HepG2 (cell line): Measurements from ENCODE around the gene SRRM3. TPM values are rescaled to one million over a fixed set of nuclear protein-coding genes. Genes with fewer than 3 reads are reported as not detected.

Source experiments
- ATAC-seq: fragments of 200-7000 bp; cut with Tn5 transposase; 3 replicates; pipeline ENCODE4 v1.9.1; 2020; ENCODE audit warnings: mild to moderate bottlenecking, moderate library complexity
- BruUV-seq: library from RNA; stranded (reverse); fragments of 400-500 nt; replicated peaks from 2 replicates; lab custom pipeline; 2021; lab: Mats Ljungman, UMichigan
- CTCF ChIA-PET: fragments of 300-600 bp; formaldehyde crosslinking; extraction: SDS; loops from one replicate; lab custom pipeline; 2021; ENCODE audit warnings: low total read pairs, inconsistent platforms, low intra/inter-chr PET ratio; lab: Yijun Ruan, JAX
- POLR2A ChIA-PET: fragments of 350-600 bp; sonication (Branson Sonifier 250); formaldehyde crosslinking; loops from one replicate; lab custom pipeline; 2020; ENCODE audit warnings: antibody characterized with exemption, inconsistent platforms; lab: Yijun Ruan, JAX
- DNase-seq: peaks from one replicate; pipeline ENCODE4 v3.0.0-alpha.2; 2015; ENCODE audit warnings: low spot score
- FAIRE-seq: peaks from 3 replicates; lab custom pipeline; 2011; peaks lifted over from hg19 to GRCh38; lab: Jason Lieb, UNC
- H2AFZ ChIP-seq: one replicate; pipeline ENCODE4 v1.6.1; 2011; ENCODE audit warnings: low read length, inconsistent platforms
- H3K27ac ChIP-seq: fragments of 300-600 bp; 3 replicates; pipeline ENCODE4 v1.8.0; 2011; ENCODE audit warnings: mixed run types, mild to moderate bottlenecking, mixed read lengths, low read length, inconsistent platforms; ENCODE audit not compliant: insufficient read depth; ENCODE audit errors: extremely low read length
- H3K27me3 ChIP-seq, 2 experiments: fragments of 200-600 bp in 1 of 2; 2 replicates in 1 of 2; 3 replicates in 1 of 2; pipeline versions ENCODE4 v1.6.0 to v1.8.0; 2011; ENCODE audit warnings: low read length in 2 of 2, mild to moderate bottlenecking in 2 of 2, moderate library complexity in 2 of 2, inconsistent platforms in 1 of 2; ENCODE audit not compliant: insufficient read depth in 2 of 2, control insufficient read depth in 1 of 2
- H3K36me3 ChIP-seq, 2 experiments: fragments of 200-600 bp in 1 of 2; replicated peaks in 1 of 2; 2 replicates in 1 of 2; 3 replicates in 1 of 2; pipeline versions ENCODE4 v1.5.1 to v1.8.0; 2011; ENCODE audit warnings: low read length in 2 of 2, inconsistent platforms in 1 of 2; ENCODE audit not compliant: insufficient read depth in 2 of 2, control insufficient read depth in 1 of 2
- H3K4me1 ChIP-seq: 2 replicates; pipeline ENCODE4 v1.5.1; 2012; ENCODE audit warnings: low read length, inconsistent platforms; ENCODE audit not compliant: insufficient read depth
- H3K4me2 ChIP-seq: 2 replicates; pipeline ENCODE4 v1.6.0; 2011; ENCODE audit warnings: low read depth, low read length, inconsistent platforms
- H3K4me3 ChIP-seq, 3 experiments: fragments of 200-600 bp in 1 of 3; sonication (generic), shearing (Covaris generic) in 1 of 3; replicated peaks in 1 of 3; 2 replicates each; pipeline ENCODE4 v1.5.1; 2011 to 2016; ENCODE audit warnings: low read length in 3 of 3, inconsistent platforms in 2 of 3, low read depth in 2 of 3, mild to moderate bottlenecking in 2 of 3, control low read depth in 1 of 3, mixed read lengths in 1 of 3; ENCODE audit not compliant: insufficient read depth in 1 of 3
- H3K79me2 ChIP-seq: one replicate; pipeline ENCODE4 v1.6.1; 2011; ENCODE audit warnings: low read length, inconsistent platforms; ENCODE audit not compliant: insufficient read depth
- H3K9ac ChIP-seq: 2 replicates; pipeline ENCODE4 v1.6.0; 2011; ENCODE audit warnings: mild to moderate bottlenecking, low read depth, low read length, inconsistent platforms; ENCODE audit not compliant: insufficient read depth
- H3K9me3 ChIP-seq: 2 replicates; pipeline ENCODE4 v1.5.1; 2012; ENCODE audit warnings: mild to moderate bottlenecking, low read length
- H4K20me1 ChIP-seq: 2 replicates; pipeline ENCODE4 v1.6.0; 2011; ENCODE audit warnings: inconsistent platforms, mild to moderate bottlenecking, low read length, moderate library complexity; ENCODE audit not compliant: insufficient read depth
- BCL6 ChIP-seq: IDR thresholded peaks from 2 replicates; pipeline ENCODE4 v1.6.1; 2016; ENCODE audit warnings: missing genetic modification reagents, missing compliant biosample characterization
- DPF2 ChIP-seq: sonication (generic); formaldehyde crosslinking; IDR thresholded peaks from 2 replicates; pipeline ENCODE4 v1.4.0; 2020; ENCODE audit warnings: mild to moderate bottlenecking, low read depth, missing genetic modification reagents, borderline replicate concordance
- MXI1 ChIP-seq: IDR thresholded peaks from 3 replicates; pipeline ENCODE4 v1.6.1; 2012; ENCODE audit warnings: low read depth, low read length, inconsistent platforms, borderline replicate concordance
- REL ChIP-seq: sonication (generic); formaldehyde crosslinking; conservative IDR thresholded peaks from 2 replicates; pipeline ENCODE4 v1.8.0; 2022; ENCODE audit warnings: mild to moderate bottlenecking, missing genetic modification reagents, moderate library complexity
- SATB2 ChIP-seq: sonication (generic); formaldehyde crosslinking; IDR thresholded peaks from 2 replicates; pipeline ENCODE4 v1.5.0; 2020; ENCODE audit warnings: missing genetic modification reagents
- TAF15 ChIP-seq: fragments of 200-400 bp; formaldehyde crosslinking; IDR thresholded peaks from one replicate; pipeline ENCODE4 v1.6.1; 2018; ENCODE audit warnings: mild to moderate bottlenecking, low read depth, low read length; ENCODE audit not compliant: poor library complexity, severe bottlenecking
- ZMYM4 ChIP-seq: sonication (generic); formaldehyde crosslinking; IDR thresholded peaks from 2 replicates; pipeline ENCODE4 v1.8.1; 2023; ENCODE audit warnings: mild to moderate bottlenecking, missing genetic modification reagents
- ZNF280D ChIP-seq: sonication (generic); formaldehyde crosslinking; IDR thresholded peaks from 2 replicates; pipeline ENCODE4 v1.5.1; 2020; ENCODE audit warnings: mild to moderate bottlenecking, missing genetic modification reagents
- ZNF547 ChIP-seq: sonication (generic); formaldehyde crosslinking; IDR thresholded peaks from 2 replicates; pipeline ENCODE4 v1.5.1; 2020; ENCODE audit warnings: mild to moderate bottlenecking, missing genetic modification reagents
- WGBS: methylation state at CpG from one replicate; pipeline ENCODE4 v1.1.6; 2017; ENCODE audit warnings: low lambda C conversion rate; 5-methylcytosine and 5-hydroxymethylcytosine counted together
- in situ Hi-C: cut with HindIII; loops from 2 replicates; pipeline ENCODE4 v1.10.0; 2017; ENCODE audit warnings: low pct_unique_long_range_greater_than_20kb; ENCODE audit not compliant: extremely low pct_ligation_motif_present
- intact Hi-C: fragments of 100-400 bp; cut with micrococcal nuclease; formaldehyde crosslinking; loops from one replicate; pipeline ENCODE4 v1.10.0; 2022; ENCODE audit not compliant: unreplicated experiment
- polyA plus RNA-seq, 8 experiments: library from polyadenylated mRNA; depleted of rRNA in 3 of 8; stranded (reverse) in 7 of 8; unstranded in 1 of 8; fragments of >200 nt; fragmentation: Illumina TruSeq in 4 of 8; extraction: Trizol in 4 of 8; gene quantifications; 2 replicates each; pipeline versions ENCODE4 v1.2.1 to v1.2.3, GENCODE V29; 2011 to 2016; ENCODE audit warnings: low read depth in 4 of 8, missing spikeins in 1 of 8, mixed read lengths in 1 of 8; ENCODE audit not compliant: insufficient read depth in 1 of 8
- total RNA-seq, 5 experiments: library from RNA; depleted of rRNA; stranded (reverse); fragments of >200 nt; fragmentation: Illumina TruSeq; extraction: Trizol; gene quantifications; 2 replicates each; pipeline ENCODE4 v1.2.3, GENCODE V29; 2016; ENCODE audit warnings: low read depth in 1 of 5
- TF ChIP-seq, protein P1 (sequence below): sonication (generic); formaldehyde crosslinking; IDR thresholded peaks from 2 replicates; pipeline ENCODE4 v1.4.0; 2020; ENCODE audit warnings: missing genetic modification reagents, mild to moderate bottlenecking, borderline replicate concordance
- TF ChIP-seq, protein P2 (sequence below): sonication (generic); formaldehyde crosslinking; IDR thresholded peaks from 2 replicates; pipeline ENCODE4 v1.9.0; 2021; ENCODE audit warnings: missing genetic modification reagents, borderline replicate concordance

SRRM3 gene
- total and polyA plus RNA-seq, 2 of the 13 experiments (the other 11 are each of a cell fraction or from before 2014, with no cell fraction given), result 0.13 to 0.54 TPM

DNA sequence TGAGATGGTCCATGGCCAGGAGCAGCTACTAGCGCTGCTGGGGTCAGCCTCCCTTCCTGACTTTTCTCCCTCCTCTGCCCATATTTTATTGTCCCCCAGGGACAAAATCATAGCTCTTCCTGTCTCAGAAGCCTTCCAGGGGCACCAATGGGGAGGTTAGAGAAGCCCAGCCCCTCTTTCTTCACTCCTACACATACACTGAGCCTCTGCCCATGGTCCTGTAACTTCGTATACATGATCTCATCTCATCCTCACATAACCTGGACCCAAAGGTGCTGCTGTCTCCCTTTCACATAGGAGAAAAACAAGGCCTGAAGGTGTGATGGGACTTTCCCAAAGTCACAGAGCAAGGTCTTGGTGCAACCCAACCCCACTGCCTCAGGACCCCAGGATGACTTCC, 2.5 kb downstream of the SRRM3 start:
- 6% methylated on average over 2 of the region's 2 CpGs for WGBS
- CTCF ChIA-PET, result no interaction called here
- BruUV-seq, result no TSS peak
- in situ Hi-C loops (no loop called here), intact Hi-C loops (no loop called here)
- no peak overlapping the region for H3K27ac ChIP-seq
- FAIRE-seq (no peak), ATAC-seq (no peak), DNase-seq (no peak)
- no peak overlapping the region for H3K4me3 ChIP-seq
- H3K9ac ChIP-seq, result no peak overlapping the region
- no peaks in the 10 kb centered on the region for H3K36me3 ChIP-seq
- no peak overlapping the region for H3K4me2 ChIP-seq
- H3K27me3 ChIP-seq, result no peaks in the 10 kb centered on the region
- no peaks in the 10 kb centered on the region for H3K79me2 ChIP-seq
- no peaks in the 10 kb centered on the region for H3K9me3 ChIP-seq
- H3K4me1 ChIP-seq, result no peaks in the 10 kb centered on the region
- no peak overlapping the region for H2AFZ ChIP-seq
- H4K20me1 ChIP-seq, result no peaks in the 10 kb centered on the region
- POLR2A ChIA-PET, result no interaction called here
- TF ChIP-seq ZNF280D (CRISPR knock-in tag), result no peak
- TF ChIP-seq BCL6, result no peak
- TF ChIP-seq SATB2 (CRISPR knock-in tag), result no peak
- TF ChIP-seq REL (CRISPR knock-in tag), result no peak
- TF ChIP-seq ZMYM4 (CRISPR knock-in tag), result no peak
- TF ChIP-seq MXI1, result no peak
- TF ChIP-seq TAF15, result no peak
- no peak for TF ChIP-seq DPF2 (CRISPR knock-in tag)
- TF ChIP-seq, protein P1, sequence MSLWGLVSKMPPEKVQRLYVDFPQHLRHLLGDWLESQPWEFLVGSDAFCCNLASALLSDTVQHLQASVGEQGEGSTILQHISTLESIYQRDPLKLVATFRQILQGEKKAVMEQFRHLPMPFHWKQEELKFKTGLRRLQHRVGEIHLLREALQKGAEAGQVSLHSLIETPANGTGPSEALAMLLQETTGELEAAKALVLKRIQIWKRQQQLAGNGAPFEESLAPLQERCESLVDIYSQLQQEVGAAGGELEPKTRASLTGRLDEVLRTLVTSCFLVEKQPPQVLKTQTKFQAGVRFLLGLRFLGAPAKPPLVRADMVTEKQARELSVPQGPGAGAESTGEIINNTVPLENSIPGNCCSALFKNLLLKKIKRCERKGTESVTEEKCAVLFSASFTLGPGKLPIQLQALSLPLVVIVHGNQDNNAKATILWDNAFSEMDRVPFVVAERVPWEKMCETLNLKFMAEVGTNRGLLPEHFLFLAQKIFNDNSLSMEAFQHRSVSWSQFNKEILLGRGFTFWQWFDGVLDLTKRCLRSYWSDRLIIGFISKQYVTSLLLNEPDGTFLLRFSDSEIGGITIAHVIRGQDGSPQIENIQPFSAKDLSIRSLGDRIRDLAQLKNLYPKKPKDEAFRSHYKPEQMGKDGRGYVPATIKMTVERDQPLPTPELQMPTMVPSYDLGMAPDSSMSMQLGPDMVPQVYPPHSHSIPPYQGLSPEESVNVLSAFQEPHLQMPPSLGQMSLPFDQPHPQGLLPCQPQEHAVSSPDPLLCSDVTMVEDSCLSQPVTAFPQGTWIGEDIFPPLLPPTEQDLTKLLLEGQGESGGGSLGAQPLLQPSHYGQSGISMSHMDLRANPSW (CRISPR knock-in tag), result no peak
- TF ChIP-seq, protein P2, sequence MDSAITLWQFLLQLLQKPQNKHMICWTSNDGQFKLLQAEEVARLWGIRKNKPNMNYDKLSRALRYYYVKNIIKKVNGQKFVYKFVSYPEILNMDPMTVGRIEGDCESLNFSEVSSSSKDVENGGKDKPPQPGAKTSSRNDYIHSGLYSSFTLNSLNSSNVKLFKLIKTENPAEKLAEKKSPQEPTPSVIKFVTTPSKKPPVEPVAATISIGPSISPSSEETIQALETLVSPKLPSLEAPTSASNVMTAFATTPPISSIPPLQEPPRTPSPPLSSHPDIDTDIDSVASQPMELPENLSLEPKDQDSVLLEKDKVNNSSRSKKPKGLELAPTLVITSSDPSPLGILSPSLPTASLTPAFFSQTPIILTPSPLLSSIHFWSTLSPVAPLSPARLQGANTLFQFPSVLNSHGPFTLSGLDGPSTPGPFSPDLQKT, result no peak
- TF ChIP-seq ZNF547 (CRISPR knock-in tag), result no peak
